Activated naive CD8-positive, alpha-beta T cell treated with anti-CD3 and anti-CD28 coated beads, Interleukin-2, amount 50 U/mL, for 16 hours (primary cell): ENCODE measurements around the gene ABCC4.

ENCODE experiments used
- DNase-seq: peaks from one replicate; pipeline ENCODE4 v3.0.0-alpha.2; 2020; ENCODE audit warnings: low read depth, low spot score

ABCC4 gene

DNA sequence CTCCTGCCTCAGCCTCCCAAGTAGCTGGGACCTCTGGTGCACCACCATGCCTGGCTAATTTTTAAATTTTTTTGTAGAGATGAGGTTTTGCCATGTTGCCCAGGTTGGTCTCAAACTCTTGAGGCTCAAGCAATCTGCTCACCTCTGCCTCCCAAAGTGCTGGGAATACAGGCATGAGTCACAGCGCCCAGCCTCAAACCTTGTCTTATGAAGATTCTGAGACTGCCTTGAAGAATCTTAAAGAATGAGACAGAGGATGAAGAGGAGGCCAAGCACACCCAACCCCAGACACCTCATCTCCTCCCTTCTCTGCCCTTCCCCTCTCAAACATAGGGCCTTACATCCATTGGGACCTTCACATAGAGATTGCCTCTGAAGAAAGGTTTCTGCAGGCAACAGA lies 179.7 kb downstream of the ABCC4 start:
- DNase-seq, result no peak

DNA sequence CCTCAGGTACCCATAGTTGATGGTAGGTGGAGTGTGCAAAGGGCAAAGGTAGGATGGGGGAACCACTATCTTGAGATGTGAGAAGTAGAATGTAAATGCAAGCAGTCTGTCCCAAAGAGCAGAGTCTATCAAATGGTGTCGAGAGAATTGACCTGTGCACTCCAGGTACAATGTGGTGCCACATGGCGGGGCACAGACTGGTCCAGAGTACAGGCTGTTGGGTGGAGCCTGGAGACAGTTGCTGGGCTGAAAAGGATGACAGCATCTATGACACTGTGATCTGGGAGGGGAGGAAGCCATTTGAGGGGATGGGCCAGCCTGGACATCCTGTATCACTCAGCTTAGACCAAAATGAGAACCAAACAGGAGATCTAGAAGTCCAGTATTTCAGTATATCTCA lies 180.6 kb downstream of the ABCC4 start:
- no peak for DNase-seq

DNA sequence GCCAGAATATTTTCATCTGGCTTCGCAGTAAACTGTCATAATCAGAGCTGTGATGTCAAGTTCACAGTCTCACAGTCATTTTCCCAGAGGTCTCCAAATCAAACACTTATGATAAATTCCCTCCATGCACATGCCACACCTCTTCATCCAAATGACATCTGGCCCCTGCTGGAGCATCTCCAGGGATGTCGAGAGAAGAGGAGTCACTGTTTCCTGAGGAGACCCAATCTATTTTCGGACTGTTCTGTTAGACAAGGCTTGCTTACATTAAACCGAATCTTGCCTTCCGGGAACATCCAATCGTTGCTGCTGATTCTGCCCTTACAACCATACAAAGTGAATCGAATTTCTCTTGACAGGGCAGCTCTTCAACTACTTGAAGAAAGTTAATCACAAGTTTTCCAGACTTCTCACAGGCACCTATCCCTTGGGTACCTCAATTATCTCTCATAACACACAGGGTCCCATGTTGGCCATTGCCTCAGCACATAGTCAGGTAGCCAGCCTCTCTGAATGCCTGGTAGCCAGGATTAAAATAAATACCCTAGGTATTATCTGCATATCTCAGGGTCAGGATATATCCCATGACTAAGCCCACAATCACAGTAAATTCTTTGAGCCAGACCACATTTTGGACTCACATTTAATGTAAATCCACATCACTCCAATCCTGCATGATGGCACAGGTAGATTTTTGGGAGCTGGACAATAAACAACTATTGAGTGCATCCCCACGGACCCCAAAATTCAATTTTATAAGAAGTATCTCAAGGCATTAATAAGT lies 182.5 kb downstream of the ABCC4 start:
- DNase-seq, result no peak

DNA sequence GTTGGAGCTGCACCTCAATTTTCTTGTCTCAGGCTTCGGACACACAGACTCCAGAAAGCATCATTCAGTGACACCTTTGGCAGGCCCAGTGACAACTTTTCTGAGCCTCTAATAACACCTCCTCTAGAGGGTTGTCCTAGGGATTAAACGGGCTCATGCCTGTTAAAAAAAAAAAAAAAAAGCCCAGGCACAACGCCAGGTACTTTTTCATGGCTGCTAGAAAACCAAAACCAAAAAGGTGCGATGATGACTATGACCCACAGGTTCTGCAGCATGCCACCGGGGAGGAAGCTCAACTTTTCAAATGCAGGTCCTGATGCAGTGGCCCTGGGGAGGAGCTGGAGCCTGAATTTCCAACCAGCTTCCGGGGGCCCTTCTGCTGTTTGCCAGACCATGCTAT lies 184.2 kb downstream of the ABCC4 start:
- no peak for DNase-seq

DNA sequence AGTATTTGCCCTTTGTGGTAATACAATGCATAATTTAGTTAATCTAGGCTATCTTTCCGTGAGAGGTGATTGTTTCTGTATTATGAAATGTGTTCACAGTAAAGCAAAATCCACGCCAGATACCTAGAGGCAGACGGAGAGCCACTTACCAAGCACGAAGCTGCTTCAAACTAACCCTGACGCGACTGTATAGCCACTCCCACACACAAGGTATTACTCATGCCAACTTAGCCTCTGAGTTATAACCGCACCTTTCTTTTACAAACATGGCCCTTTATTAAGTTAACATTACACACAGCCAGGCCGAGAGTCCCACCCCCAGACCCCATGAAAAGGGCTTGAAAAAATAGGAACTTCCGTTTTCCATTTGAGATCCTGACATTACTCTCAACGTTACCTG lies 185.7 kb downstream of the ABCC4 start:
- no peak for DNase-seq

DNA sequence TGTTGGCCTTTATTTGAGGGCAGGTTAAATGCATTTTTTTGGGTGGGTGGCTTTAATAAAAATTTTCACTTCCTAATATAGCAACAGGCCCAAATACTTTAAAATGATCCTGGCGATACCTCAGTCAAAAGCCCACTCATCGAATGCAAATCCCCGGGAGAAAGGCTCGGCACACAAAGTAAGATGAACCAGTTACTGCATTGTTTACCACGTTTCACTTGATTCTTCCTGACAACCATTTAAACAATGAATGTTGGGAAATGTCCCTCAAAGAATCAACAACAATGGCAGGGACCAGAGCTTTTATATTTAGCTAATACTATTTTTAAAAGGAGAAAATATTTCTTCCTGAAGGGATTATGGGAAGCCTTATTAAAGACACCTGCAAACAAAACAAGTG lies 187.7 kb downstream of the ABCC4 start:
- no peak for DNase-seq

DNA sequence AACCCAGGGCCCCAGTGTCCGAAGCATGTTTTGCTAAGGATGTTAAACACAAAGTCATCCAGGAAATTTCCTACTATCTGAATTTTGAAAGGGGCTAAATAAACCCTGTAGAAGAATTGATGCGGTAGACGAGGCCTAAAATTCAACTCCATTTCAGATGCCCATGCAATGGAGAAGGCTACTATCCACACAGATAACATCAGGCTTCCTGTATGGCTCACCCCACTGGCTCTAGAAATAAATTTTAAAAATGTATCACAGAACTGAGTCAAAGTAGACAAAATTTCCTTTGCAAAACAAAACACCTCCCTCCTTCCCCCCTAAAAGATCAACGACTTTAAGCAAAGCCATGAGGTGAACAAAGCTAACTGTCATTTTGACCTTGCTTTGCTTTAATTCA lies 188.4 kb downstream of the ABCC4 start:
- DNase-seq, result no peak

DNA sequence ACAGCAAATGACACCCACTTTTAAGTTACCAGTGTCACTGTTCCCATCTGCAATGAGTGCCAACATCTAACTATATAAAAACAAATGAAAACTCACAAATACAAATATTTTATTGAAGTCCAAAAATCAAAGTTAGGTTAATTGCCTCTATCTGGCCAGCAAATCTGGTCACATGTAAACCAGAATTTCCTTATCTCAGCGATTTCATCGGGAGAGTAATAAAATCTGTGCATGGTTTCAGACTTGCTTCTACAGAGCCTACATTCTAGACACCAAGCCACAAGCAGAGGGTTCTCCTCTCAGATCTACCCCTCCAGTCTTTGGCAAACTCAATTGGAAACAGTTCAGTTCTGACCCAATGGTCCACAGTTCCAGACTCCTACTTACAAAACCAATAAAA lies 189.6 kb downstream of the ABCC4 start:
- no peak for DNase-seq

DNA sequence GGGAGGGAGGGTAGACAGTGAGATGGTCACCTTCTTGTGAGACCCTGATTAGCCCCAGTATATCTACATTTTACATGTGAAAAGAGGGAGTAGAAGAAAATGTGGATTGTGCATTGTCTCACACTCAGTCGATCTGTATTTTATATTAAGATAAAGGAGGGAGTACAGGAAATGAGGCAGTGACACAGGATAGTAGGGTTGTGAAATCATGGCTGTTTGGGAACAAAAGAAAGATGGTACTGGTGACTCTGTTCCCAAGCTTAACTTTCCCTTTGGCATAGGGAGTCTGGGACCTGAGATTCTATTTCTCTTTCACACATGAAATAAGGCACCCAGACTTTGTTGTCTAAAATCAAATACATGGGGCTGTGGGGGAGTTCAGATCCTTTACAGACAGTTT lies 194.7 kb downstream of the ABCC4 start:
- no peak for DNase-seq

DNA sequence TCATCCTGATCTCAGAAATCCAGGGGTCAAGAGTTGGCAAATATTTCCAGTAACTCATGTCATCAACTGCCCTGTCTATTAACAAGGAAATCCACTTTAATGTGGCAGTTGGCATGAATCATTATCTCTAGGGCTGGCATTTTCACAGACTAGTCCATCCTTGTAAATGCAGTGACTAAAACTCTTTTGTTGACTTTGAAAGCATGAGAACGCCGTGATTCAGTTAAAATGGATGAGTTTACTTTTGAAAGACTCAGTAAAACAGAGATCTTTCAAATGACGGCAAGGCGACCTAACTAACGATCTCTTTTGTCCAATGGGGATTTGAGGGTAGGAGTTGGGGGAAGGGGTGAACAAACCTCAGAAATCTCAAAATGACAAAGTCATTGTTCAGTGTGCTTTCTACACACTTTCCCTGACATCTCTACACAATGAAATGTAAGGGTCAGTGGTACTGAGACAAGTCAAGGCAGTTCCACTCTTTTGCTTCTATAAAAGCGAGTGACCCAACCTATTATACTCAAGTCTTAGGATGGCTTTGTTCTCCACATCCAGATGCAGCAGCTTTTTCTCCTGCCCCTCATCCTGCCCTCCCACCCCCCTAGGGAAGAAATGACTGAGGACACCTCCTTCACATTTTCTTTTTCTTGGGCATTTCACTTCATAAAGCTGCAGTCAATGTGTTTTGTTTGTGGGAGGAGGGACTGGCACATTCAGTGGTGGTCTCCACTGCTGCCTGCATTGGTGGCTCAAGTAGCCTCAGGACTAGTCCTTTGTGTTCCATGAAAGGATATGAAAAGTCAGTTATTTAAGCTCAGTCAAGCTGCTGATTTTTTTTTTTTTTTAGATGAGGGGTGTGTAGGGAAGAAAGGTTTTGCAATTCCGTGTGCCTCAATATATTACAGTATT lies 200.5 kb downstream of the ABCC4 start:
- no peak for DNase-seq

DNA sequence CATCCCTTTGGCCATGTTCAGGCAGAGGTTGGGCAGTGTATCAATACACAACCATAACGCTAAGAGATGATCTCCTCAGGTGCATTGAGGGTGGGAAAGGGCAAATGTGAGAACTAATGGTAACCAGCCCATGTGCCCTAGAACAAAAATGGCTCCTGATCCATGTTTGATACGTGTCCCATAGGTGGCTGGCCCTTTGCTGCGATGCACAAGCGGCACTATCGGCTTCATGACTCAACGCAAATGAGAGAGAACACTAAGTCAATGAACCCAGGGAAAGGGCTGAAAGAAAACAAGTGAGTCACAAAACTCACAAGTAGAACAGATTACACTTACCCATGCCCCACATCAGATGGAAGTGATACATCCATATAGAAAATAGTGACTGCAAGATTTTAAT lies 201.7 kb downstream of the ABCC4 start:
- DNase-seq, result no peak

DNA sequence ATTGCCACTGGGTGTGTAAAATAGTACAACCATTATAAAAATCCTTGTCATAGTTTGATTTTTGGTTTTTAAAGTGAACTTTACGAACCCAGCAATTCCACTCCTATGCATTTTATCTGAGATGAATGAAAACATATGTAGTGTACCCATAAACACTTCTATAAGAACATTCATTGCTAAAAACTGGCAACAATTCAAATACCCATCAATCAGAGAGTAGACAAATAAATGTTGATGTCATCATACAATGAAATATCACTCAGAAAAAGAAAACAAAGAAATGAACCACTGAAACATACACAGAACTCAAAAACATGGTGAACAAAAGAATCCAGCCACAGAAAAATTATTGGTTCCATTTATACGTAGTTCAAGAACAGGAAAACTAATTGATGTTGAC lies 202.3 kb downstream of the ABCC4 start:
- DNase-seq, result no peak

DNA sequence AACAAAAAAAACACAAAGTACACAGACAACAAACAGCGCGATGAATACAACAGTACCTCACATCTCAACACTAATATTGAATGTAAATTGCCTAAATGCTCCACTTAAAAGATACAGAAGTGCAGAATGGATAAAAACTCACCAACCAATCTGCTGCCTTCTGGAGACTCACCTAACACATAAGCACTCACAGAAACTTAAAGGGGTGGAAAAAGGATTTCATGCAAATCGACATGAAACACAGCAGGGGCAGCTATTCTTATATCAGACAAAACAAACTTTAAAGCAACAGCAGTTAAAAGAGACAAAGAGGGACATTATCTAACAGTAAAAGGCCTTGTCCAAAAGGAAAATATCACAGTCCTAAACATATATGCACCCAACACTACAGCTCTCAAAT lies 209.5 kb downstream of the ABCC4 start:
- no peak for DNase-seq

DNA sequence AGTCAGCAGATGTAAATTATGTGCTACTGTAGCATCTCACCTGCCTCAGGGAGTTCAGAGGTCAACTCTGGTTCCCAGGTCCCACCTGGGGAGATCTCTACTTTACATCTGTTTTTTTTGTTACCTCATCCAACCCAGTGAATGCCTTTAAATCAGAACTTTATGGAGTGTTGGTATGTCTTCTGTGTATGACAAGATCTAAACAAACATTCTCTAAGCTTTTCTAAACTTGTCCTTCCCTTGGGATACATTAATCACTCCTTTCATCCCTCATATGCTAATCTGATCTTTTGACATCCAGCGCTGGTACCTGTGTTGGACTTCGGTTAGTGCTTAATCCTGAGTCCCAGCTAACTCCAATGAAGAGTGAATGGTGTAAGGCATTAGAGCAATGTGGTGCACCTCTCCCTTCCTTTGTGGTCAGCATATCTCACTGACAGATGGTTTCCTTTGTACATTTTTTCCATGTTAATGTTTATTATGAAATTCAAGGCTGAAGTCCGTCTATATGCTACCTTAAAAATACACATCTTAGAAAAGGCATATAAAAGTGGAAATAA lies 213.4 kb downstream of the ABCC4 start:
- DNase-seq, result no peak

DNA sequence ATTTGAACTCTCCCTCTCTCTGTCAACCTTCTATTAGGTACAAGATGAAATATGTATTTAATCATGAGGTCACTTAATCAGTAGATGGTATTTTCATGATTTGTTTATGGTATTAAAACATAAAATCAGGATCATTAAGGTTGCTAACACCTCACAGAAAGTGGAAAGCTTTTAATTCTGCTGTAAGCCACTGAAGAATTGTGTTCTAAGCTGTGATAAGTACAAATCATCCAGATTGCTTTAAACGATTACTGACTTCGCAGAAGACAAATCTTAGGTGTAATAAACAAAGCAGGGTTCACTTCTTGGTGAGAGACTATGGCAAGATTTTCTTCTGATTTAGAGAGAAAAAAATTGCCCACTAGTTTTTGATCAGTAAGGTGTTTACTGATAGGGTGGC lies 214.5 kb downstream of the ABCC4 start:
- no peak for DNase-seq

DNA sequence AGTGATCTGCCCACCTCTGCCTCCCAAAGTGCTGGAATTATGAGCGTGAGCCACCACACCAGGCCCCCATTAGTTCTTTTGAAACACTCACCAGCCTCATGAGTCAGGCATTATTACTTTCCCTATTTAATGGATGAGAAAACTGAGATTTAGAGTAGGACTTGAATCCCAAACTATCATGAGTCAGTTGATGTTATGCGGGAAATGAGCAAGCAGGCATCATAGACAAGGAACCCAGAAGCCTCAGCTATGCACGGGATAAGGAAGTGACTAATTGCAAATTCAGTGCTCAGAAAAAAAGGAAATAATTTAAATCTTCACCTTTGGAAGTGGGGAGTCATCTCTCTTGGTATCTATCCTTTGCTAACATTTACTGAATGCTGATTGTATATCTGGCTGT lies 217.5 kb downstream of the ABCC4 start:
- DNase-seq, result no peak

DNA sequence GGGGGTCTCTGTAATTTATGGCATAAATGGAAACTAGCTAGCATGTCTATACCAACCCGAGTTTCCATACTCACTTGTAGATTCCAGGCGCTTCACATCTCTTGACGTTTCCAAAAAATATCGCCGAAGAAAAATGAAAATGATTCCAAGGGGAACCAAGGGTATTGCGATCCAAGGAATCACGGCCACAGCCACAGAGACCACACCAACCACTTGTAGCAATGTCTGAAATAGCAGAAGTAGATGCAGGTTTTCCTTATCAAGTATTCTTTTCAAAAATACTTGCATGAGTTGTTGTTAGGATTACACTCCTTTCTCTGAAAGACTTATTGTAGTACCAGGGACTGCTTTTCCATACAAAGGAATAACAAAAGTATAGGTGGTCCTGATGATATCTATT lies 218.2 kb downstream of the ABCC4 start:
- no peak for DNase-seq

DNA sequence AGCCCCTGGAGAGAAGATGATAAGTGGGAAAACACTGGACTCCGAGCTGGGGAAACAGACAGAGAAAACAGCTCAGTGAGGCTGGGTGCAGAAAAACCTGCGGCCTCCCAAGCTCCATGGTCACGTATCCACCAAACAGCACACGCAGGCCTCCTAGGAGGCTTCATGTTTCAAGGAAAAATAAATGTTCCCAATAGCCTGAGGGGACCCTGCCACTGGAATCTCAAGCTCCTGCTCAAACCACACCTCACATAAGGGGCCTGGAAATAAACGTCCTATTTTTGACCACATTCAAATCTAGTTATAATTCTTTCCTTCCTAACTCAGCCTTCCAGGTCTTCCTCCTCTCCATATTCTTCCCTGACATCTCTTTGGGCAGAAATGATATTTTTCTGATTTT lies 225.7 kb downstream of the ABCC4 start:
- no peak for DNase-seq

DNA sequence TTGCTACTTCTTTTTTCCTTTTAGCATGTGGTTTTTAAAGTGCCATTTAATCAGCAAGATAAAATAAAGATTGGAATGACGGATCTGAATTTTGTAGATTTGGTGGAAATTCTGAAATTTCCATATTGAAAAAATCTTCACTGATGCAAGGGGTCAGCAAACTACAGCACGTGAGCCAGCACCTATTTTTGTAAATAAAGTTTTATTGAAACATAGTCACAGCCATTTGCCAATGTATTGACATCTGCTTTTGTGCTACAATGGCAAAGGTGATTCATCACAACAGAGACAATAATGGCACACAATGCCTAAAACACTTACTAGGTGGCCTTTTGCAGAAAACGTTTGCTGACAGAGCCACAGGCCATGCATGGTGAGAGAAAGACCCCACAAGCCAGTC lies 226.4 kb downstream of the ABCC4 start:
- DNase-seq, result no peak

DNA sequence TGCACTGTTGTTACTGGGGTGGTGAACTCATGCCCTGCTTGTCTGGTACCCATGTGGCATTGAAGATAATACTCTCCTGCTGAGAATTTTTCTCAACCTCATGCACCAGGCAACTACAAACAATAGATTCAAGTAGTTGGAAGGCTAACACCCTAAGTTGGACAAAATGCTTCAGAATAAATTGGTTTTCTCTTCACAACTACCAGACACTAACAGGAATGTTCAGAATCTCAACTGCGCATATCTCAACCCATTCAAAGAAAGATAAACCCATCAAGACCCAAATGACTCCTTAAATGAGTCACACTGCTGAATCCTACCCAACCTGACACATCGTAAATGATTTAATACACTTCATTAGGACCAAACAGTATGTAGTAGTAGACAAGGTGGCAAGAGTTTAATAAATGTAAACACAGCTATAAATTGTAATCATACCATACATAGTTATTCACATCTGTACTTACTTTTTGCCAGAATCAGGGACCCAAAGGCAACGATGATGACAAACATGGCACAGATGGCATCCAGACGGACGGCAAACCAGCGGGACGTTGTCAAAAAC lies 227.4 kb downstream of the ABCC4 start:
- DNase-seq, result no peak

DNA sequence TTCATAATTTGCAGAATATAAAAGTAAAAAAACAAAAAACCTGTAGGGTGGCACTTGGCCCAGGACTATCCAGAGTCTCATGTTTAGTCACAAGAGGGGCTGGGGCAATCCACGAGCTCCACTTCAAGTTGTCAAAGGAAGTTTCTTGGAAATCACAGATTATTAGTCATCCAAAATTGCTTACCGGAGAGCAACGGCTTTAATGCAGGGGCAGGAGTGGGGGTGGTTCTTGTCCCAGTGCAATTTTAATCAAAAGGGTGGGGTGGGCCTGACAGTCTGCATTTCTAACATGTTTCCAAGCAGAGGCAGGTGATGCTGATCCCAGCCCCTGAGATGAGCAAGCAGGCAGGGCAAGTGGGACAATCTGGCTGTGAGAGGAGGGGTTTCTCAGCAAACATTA lies 233.9 kb downstream of the ABCC4 start:
- DNase-seq, result no peak

DNA sequence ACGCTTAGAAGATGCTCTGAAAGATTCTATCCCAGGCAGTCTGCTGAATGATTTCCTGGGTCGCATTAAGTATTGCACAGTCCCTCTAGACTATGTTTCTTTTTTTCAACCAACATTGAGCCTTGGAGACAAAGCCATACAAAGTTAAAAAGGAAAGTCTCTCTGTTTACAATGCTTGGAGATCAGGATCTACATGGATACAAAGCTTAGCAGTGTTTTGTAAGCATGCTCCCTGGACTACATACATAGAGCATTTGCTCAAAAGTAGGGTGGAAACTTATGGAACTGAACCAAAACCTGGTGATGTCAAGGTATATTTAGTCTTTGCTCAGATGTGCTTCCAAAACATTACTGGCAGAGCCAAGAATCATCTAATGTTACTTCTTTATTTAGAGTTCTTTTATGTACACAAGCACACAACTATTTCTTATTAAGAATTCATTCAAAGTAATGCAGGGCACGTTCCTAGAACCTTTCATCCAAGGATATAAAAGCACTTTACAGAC lies 241.2 kb downstream of the ABCC4 start:
- no peak for DNase-seq
